Measurements from ENCODE around the gene FARP1.

DNA sequence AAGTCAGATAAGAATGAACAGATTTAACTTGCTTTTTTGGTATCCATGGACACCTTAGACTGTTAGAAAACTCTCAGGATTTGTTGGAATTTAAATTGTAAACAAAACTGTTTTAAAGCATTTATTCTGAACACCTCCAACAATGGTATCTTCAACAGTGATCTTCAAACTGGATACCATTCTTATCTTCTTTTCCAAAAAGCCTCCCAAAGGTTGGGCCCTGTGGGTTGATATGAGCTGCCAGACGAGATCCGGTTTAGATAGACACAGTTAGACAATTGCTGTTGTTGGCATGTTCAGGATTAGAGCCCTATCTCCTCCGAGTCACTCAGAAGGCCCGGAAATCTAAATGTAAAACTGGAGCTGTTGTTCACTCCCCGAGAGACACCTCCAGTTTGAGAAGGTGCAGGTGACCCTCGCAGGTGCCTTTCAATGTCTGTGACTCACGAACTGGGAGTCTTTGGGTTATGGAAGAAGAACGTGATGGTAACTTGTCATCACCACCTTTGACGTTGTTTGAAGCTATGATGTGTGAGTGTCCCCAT is 177.7 kb downstream of the FARP1 start:
- TF ChIP-seq, protein P1, sequence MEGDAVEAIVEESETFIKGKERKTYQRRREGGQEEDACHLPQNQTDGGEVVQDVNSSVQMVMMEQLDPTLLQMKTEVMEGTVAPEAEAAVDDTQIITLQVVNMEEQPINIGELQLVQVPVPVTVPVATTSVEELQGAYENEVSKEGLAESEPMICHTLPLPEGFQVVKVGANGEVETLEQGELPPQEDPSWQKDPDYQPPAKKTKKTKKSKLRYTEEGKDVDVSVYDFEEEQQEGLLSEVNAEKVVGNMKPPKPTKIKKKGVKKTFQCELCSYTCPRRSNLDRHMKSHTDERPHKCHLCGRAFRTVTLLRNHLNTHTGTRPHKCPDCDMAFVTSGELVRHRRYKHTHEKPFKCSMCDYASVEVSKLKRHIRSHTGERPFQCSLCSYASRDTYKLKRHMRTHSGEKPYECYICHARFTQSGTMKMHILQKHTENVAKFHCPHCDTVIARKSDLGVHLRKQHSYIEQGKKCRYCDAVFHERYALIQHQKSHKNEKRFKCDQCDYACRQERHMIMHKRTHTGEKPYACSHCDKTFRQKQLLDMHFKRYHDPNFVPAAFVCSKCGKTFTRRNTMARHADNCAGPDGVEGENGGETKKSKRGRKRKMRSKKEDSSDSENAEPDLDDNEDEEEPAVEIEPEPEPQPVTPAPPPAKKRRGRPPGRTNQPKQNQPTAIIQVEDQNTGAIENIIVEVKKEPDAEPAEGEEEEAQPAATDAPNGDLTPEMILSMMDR (IDR thresholded peaks at IDR 0.05; ENCODE audit: low read depth, low read length, poor library complexity, severe bottlenecking) = no peak
- TF ChIP-seq EZH2phosphoT487 (IDR thresholded peaks at IDR 0.05; ENCODE audit: borderline replicate concordance, low read length) = no peak

Data from DOHH2 (cell line).